Sigmoid colon (tissue), 7 donors: Measurements from ENCODE around the gene SLX4IP. TPM values are rescaled to one million over a fixed set of nuclear protein-coding genes. Genes with fewer than 3 reads are reported as not detected.

Experiments used
- DNase-seq: peaks from one replicate; pipeline ENCODE4 v3.0.0-alpha.2; 2019
- H3K27ac ChIP-seq, 4 donors: fragments of 200-600 bp; sonication (generic); one replicate each; pipeline ENCODE4 v1.5.1; 2016 to 2019; ENCODE audit warnings: mild to moderate bottlenecking in 1 of 4
- H3K27me3 ChIP-seq, 3 donors: fragments of 200-600 bp; sonication (generic); one replicate each; pipeline ENCODE4 v1.5.1; 2019; ENCODE audit warnings: mild to moderate bottlenecking in 1 of 3
- H3K36me3 ChIP-seq, 4 donors: fragments of 200-600 bp; sonication (generic); one replicate each; pipeline ENCODE4 v1.5.1; 2016 to 2019
- H3K4me1 ChIP-seq, 4 donors: fragments of 200-600 bp; sonication (generic); one replicate each; pipeline ENCODE4 v1.5.1; 2017 to 2019
- H3K4me3 ChIP-seq, 4 donors: fragments of 200-600 bp; sonication (generic); one replicate each; pipeline ENCODE4 v1.5.1; 2017 to 2019; ENCODE audit warnings: mild to moderate bottlenecking in 2 of 4, moderate library complexity in 1 of 4
- H3K9me3 ChIP-seq, 4 donors: fragments of 200-600 bp in 3 of 4; sonication (generic) in 3 of 4; one replicate each; pipeline versions ENCODE4 v1.5.1 to v1.6.1; 2013 to 2019
- EP300 ChIP-seq, 4 donors: sonication (generic); formaldehyde crosslinking; IDR thresholded peaks; one replicate each; pipeline ENCODE4 v1.6.1; 2017; ENCODE audit warnings: antibody characterized with exemption in 4 of 4
- POLR2A ChIP-seq, 2 donors: fragments of 450-650 bp; IDR thresholded peaks; one replicate each; pipeline ENCODE4 v1.6.1; 2016; ENCODE audit warnings: antibody characterized with exemption in 2 of 2, mild to moderate bottlenecking in 2 of 2, moderate library complexity in 2 of 2
- POLR2AphosphoS5 ChIP-seq, 4 donors: sonication (generic); formaldehyde crosslinking; IDR thresholded peaks; one replicate each; pipeline ENCODE4 v1.6.1; 2017; ENCODE audit warnings: antibody characterized with exemption in 4 of 4
- WGBS, 2 donors: extraction: QIAGEN DNeasy Blood & Tissue Kit; methylation state at CpG; one replicate each; pipeline ENCODE4 v1.1.7; 2013; 5-methylcytosine and 5-hydroxymethylcytosine counted together
- intact Hi-C: fragments of 100-400 bp; cut with DNase I; formaldehyde crosslinking; loops from one replicate; pipeline ENCODE4 v1.15.1; 2023
- polyA plus RNA-seq, 3 donors: library from polyadenylated mRNA; stranded (reverse); fragments of 200-250 nt; gene quantifications; one replicate each; pipeline ENCODE4 v1.2.3, GENCODE V29; 2013
- total RNA-seq, 4 donors: library from RNA; depleted of rRNA; stranded (reverse); fragments of >200 nt; gene quantifications; one replicate each; pipeline ENCODE4 v1.1.0, GENCODE V29; 2016
- TF ChIP-seq, protein P1 (sequence below), 4 experiments: fragments of 450-650 bp in 3 of 4; fragments of 200-600 bp in 1 of 4; IDR thresholded peaks; one replicate each; pipeline ENCODE4 v1.5.1; 2016 to 2019; ENCODE audit warnings: antibody characterized with exemption in 4 of 4, mild to moderate bottlenecking in 3 of 4, moderate library complexity in 2 of 4
- donor health status: healthy with polysubstance abuse.
- donor health status: Bipolar disorder and iron deficiency.
- donor health status: healthy.

SLX4IP gene
- total and polyA plus RNA-seq, 7 donors, result 1.2 to 4.2 (median 2.4) TPM

DNA sequence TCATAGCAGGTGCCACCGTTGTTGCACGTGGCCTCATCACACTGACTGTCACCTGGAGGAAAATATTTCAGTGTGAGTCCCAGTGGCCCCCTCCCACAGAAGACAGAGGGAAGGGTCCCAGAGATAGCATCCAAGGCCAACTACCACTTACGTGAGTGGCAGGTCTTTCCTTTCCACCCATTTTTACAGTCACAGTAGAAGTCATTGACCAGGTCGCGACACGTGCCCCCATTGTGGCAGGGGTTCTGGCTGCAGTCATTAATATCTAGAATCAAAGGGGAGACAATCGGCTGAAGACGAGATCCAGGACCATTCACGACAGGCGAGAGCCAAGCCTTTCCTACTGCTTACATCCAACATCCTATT, 210.1 kb downstream of the SLX4IP start:
- no peak for DNase-seq
- Histone ChIP-seq H3K9me3 (no peaks in the 10 kb centered on the region), H3K27ac (peak overlapping the region in 2 of 4 donors; percentile 3 to 13), H3K27me3 (no peaks in the 10 kb centered on the region), H3K4me1 (peaks cover 0 to 16% (median 8%) of the 10 kb centered on the region in 4 donors), H3K36me3 (peaks cover 73 to 100% (median 88%) of the 10 kb centered on the region in 4 donors), H3K4me3 (no peak overlapping the region)
- no peak for TF ChIP-seq POLR2AphosphoS5 (IDR thresholded peaks at IDR 0.05)
- TF ChIP-seq POLR2A (IDR thresholded peaks at IDR 0.05), result no peak
- TF ChIP-seq, protein P1, sequence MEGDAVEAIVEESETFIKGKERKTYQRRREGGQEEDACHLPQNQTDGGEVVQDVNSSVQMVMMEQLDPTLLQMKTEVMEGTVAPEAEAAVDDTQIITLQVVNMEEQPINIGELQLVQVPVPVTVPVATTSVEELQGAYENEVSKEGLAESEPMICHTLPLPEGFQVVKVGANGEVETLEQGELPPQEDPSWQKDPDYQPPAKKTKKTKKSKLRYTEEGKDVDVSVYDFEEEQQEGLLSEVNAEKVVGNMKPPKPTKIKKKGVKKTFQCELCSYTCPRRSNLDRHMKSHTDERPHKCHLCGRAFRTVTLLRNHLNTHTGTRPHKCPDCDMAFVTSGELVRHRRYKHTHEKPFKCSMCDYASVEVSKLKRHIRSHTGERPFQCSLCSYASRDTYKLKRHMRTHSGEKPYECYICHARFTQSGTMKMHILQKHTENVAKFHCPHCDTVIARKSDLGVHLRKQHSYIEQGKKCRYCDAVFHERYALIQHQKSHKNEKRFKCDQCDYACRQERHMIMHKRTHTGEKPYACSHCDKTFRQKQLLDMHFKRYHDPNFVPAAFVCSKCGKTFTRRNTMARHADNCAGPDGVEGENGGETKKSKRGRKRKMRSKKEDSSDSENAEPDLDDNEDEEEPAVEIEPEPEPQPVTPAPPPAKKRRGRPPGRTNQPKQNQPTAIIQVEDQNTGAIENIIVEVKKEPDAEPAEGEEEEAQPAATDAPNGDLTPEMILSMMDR (IDR thresholded peaks at IDR 0.05), result no peak
- TF ChIP-seq EP300 (IDR thresholded peaks at IDR 0.05), result no peak
- 94% methylated on average over 10 of the region's 10 CpGs for WGBS, 2 donors
- intact Hi-C loops, result no loop called here

DNA sequence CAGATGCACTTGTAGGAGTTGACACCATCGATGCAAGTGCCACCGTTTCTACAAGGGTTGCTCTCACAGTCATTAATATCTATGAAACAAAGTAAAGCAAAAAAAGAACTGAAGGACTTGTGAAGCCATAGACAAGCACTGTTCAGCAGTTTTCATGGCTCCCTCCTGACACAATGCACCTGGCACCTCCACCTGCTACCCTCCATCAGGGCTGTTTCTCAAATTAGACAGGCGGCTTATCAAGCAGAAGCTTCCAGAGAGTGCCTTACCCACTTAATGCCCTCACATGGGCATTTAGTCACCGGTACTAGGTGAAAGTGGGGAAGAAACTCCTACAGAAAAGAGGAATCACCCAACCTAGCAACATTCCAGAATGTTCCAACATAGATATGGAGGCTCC, 210.9 kb downstream of the SLX4IP start:
- intact Hi-C loops, result no loop called here

DNA sequence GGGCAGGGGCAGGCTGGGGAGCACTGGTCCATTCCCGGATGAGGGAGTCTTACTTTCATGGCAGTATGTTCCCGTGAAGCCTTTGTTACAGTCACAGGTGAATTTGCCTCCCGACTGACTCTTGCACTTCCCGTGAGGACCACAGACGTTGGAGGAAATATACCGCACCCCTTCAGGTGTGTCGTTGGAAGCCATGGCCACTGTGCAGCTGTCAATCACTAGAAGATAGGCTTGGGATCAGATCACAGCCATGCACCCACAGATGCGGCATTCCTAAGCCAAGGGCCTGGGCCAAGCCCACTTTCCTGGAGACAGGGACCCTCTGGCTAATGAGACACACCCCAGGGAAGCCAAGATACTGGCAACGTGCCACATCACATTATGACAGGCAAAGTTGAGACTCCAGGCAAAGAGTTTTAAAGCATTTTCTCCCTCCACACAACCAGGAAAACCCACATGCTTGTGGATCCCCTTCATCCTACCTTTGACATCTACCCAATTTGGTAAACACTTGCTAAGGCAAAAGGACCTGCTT, 211.8 kb downstream of the SLX4IP start:
- Histone ChIP-seq H3K4me1 (peaks cover 0 to 29% (median 20%) of the 10 kb centered on the region in 4 donors), H3K4me3 (no peak overlapping the region), H3K9me3 (no peaks in the 10 kb centered on the region), H3K27me3 (no peaks in the 10 kb centered on the region), H3K27ac (no peak overlapping the region), H3K36me3 (peaks cover 59 to 97% (median 81%) of the 10 kb centered on the region in 4 donors)
- WGBS, 2 donors, result 90 to 91% methylated on average over 9 of the region's 9 CpGs
- no peak for TF ChIP-seq POLR2A (IDR thresholded peaks at IDR 0.05)
- TF ChIP-seq, protein P1 (IDR thresholded peaks at IDR 0.05), result no peak
- DNase-seq, result no peak
- intact Hi-C loops, result no loop called here

More for the DNA sequence above, 210.9 kb downstream of the SLX4IP start:
- Histone ChIP-seq H3K27me3 (no peaks in the 10 kb centered on the region), H3K27ac (peak overlapping the region in 2 of 4 donors; percentile 13 to 14), H3K36me3 (peaks cover 69 to 100% (median 87%) of the 10 kb centered on the region in 4 donors), H3K4me1 (peaks cover 0 to 20% (median 12%) of the 10 kb centered on the region in 4 donors), H3K9me3 (no peaks in the 10 kb centered on the region), H3K4me3 (no peak overlapping the region)
- DNase-seq, result no peak
- 90 to 95% methylated on average over 4 of the region's 4 CpGs for WGBS, 2 donors
- TF ChIP-seq EP300 (IDR thresholded peaks at IDR 0.05) (no peak), POLR2A (IDR thresholded peaks at IDR 0.05) (no peak), POLR2AphosphoS5 (IDR thresholded peaks at IDR 0.05) (no peak)
- TF ChIP-seq, protein P1 (IDR thresholded peaks at IDR 0.05), result no peak

DNA sequence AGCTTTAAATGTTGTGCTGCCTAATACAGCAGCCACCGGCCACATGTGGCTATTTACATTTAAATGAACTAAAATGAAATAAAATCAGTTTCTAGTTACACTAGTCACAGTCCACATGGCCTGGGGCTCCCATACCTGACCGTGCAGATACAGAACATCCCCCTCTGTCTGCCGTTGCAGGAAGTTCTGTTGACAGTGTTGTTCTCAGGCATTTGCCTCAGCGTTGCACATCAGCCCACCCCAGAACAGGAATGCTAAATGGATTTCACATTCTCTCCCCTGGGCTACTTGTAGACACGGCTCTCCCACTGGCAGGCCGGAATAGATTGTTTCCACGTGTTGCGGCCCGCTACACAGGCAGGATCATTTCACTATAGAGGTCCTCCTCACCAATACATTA, 212.4 kb downstream of the SLX4IP start:
- no peak for DNase-seq

More for the DNA sequence above, 212.4 kb downstream of the SLX4IP start:
- WGBS, 2 donors, result 80 to 84% methylated on average over 9 of the region's 9 CpGs
- intact Hi-C loops, result no loop called here
- Histone ChIP-seq H3K36me3 (peaks cover 54 to 94% (median 76%) of the 10 kb centered on the region in 4 donors), H3K4me3 (no peak overlapping the region), H3K27ac (no peak overlapping the region), H3K27me3 (no peaks in the 10 kb centered on the region), H3K9me3 (no peaks in the 10 kb centered on the region), H3K4me1 (peaks cover 0 to 33% (median 26%) of the 10 kb centered on the region in 4 donors)
- TF ChIP-seq EP300 (IDR thresholded peaks at IDR 0.05), result no peak
- TF ChIP-seq, protein P1 (IDR thresholded peaks at IDR 0.05), result peak in 1 of 4 experiments; percentile 15
